Measurements from ENCODE around the gene CYP2D6.

GRCh38 chr22:42178910-42179519 is 48.4 kb upstream of the CYP2D6 start:
- TF ChIP-seq CTCF (IDR thresholded peaks at IDR 0.05) (no peak), POLR2A (IDR thresholded peaks at IDR 0.05) (no peak)
